HG02610 (cell line): ENCODE measurements around the gene MTHFD2L.
"Not testable (repeated sequence)": the region's sequence is repeated elsewhere in the genome, so short reads cannot be mapped to it uniquely, and the experiment has no call there.

Experiments used
- ATAC-seq: cut with Tn5 transposase; IDR thresholded peaks from one replicate; pipeline ENCODE4 v1.9.1; 2021; ENCODE audit warnings: mild to moderate bottlenecking, moderate library complexity; ENCODE audit not compliant: unreplicated experiment

MTHFD2L gene

GRCh38 chr4:74329307-74329706 is 171.4 kb downstream of the MTHFD2L start:
- no peak for ATAC-seq

GRCh38 chr4:74330295-74330750 is 172.4 kb downstream of the MTHFD2L start:
- no peak for ATAC-seq

- ATAC-seq: no peak
Observed at GRCh38 chr4:74331252-74331651, 173.3 kb downstream of the MTHFD2L start.

DNA sequence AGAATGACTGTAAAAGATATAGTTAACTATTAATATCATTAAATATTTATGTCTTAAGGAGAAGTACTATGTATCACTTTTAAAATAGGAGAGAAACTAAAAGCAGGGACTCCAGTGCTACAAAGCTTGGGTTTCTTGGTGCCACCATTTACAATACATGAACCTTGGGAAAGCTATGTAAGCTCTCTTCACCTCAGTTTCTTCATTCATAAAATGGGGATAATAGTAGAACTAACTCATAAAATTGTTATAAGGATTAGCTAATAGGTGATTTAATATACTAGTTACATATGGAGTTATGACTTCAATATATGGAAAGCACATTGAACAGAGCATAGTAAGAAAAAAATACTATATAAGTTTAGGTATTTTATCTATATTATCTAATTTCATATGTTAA is 174.0 kb downstream of the MTHFD2L start:
- no peak for ATAC-seq

DNA sequence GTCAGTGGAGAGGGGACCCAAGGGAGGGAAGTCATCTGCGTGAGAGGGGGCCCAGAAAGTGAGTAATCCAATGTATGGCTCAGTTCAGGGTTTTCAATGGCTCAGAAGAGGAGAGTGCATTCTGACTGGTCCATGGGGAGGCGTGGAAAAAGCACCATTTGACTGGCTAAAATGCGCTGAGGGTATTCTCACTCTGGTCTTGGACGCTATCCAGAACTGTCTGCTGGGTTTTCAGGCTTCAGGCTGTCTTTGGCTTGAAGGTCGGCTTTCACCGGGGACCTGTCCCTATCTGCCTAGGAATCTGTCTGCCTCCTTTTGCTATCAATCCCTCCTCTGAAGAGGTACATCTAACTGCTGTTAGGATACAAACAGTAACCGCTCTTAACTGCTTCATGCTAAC is 176.7 kb downstream of the MTHFD2L start:
- ATAC-seq: no peak

- peak; percentile 88 for ATAC-seq
Observed at GRCh38 chr4:74335341-74336021, 177.6 kb downstream of the MTHFD2L start.

GRCh38 chr4:74338792-74339333 is 180.9 kb downstream of the MTHFD2L start:
- ATAC-seq: no peak

- ATAC-seq: no peak
Observed at GRCh38 chr4:74339501-74339900, 181.6 kb downstream of the MTHFD2L start.

DNA sequence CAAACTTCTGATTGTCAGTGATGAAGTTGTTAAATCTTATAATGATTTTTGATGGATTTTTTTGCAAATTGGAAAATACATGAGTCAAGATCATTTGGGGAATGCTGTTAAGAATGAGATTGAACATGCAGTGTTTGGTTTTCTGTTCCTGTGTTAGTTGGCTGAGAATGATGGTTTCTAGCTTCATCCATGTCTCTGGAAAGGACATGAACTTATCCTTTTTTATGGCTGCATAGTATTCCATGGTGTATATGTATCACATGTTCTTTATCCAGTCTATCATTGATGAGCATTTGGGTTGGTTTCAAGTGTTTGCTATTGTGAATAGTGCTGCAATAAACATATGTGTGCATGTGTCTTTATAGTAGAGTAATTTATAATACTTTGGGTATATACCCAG is 182.5 kb downstream of the MTHFD2L start:
- ATAC-seq: not testable (repeated sequence)

GRCh38 chr4:74344031-74344430 is 186.1 kb downstream of the MTHFD2L start:
- no peak for ATAC-seq
